Stimulated activated CD8-positive, alpha-beta memory T cell treated with anti-CD3 and anti-CD28 coated beads, Interleukin-4, amount 100 ng/mL, for 4 hours (primary cell): ENCODE measurements around the gene SEPTIN2.
"Not testable (repeated sequence)": the region's sequence is repeated elsewhere in the genome, so short reads cannot be mapped to it uniquely, and the experiment has no call there.

Source experiments
- DNase-seq, 2 donors: peaks; one replicate each; pipeline ENCODE4 v3.0.0-alpha.2; 2020; ENCODE audit warnings: low read depth in 2 of 2, low spot score in 1 of 2

The SEPTIN2 gene

GRCh38 chr2:241379481-241380480 lies 64.1 kb downstream of the SEPTIN2 start:
- no peak for DNase-seq

GRCh38 chr2:241381872-241382271 lies 66.1 kb downstream of the SEPTIN2 start:
- DNase-seq, result no peak

- DNase-seq, result not testable (repeated sequence)
Measured at GRCh38 chr2:241385450-241385849, 69.7 kb downstream of the SEPTIN2 start.

- no peak for DNase-seq
Measured at GRCh38 chr2:241386519-241386918, 70.8 kb downstream of the SEPTIN2 start.

GRCh38 chr2:241389697-241390096 lies 74.0 kb downstream of the SEPTIN2 start:
- DNase-seq, result no peak

- no peak for DNase-seq
Measured at GRCh38 chr2:241390301-241391206, 74.8 kb downstream of the SEPTIN2 start.

- no peak for DNase-seq
Measured at GRCh38 chr2:241391892-241392665, 76.4 kb downstream of the SEPTIN2 start.

- DNase-seq, result not testable (repeated sequence)
Measured at GRCh38 chr2:241392753-241393152, 77.0 kb downstream of the SEPTIN2 start.

- DNase-seq, result no peak
Measured at GRCh38 chr2:241393524-241394196, 77.9 kb downstream of the SEPTIN2 start.

GRCh38 chr2:241396809-241397208 lies 81.1 kb downstream of the SEPTIN2 start:
- not testable (repeated sequence) for DNase-seq

GRCh38 chr2:241399941-241400922 lies 84.5 kb downstream of the SEPTIN2 start:
- no peak for DNase-seq
